Measurements from ENCODE around the gene PROM2.

DNA sequence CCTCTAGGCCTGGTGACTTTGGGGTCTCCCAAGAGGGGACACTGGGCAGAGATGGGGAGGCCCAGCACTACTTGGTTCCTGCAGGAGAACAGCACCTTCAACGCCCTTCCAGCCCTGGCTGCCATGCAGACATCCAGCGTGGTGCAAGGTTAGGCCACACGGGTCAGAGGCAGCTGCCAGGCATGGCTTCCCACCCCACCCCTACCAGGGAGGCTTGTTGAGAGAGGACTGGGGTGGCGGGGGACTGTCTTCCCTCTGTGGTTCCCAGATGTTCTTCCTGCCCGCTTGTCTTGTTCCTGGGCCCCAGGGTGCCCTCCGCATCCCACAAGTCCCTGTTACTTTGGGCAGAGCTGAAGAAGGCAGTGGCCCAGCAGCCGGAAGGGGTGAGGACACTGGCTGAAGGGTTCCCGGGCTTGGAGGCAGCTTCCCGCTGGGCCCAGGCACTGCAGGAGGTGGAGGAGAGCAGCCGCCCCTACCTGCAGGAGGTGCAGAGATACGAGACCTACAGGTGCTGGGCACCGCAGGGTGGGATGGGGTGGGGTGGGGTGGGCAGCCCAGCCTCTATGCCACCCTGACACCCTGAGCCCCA, 4.5 kb downstream of the PROM2 start:
- TF ChIP-seq, protein P1, sequence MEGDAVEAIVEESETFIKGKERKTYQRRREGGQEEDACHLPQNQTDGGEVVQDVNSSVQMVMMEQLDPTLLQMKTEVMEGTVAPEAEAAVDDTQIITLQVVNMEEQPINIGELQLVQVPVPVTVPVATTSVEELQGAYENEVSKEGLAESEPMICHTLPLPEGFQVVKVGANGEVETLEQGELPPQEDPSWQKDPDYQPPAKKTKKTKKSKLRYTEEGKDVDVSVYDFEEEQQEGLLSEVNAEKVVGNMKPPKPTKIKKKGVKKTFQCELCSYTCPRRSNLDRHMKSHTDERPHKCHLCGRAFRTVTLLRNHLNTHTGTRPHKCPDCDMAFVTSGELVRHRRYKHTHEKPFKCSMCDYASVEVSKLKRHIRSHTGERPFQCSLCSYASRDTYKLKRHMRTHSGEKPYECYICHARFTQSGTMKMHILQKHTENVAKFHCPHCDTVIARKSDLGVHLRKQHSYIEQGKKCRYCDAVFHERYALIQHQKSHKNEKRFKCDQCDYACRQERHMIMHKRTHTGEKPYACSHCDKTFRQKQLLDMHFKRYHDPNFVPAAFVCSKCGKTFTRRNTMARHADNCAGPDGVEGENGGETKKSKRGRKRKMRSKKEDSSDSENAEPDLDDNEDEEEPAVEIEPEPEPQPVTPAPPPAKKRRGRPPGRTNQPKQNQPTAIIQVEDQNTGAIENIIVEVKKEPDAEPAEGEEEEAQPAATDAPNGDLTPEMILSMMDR (IDR thresholded peaks at IDR 0.05), result no peak
- no peak for TF ChIP-seq EP300 (IDR thresholded peaks at IDR 0.05)
